Pancreas (tissue), 10 donors: ENCODE measurements around the gene TAB2. TPM values are rescaled to one million over a fixed set of nuclear protein-coding genes. Genes with fewer than 3 reads are reported as not detected.
"Not testable (repeated sequence)": the region's sequence is repeated elsewhere in the genome, so short reads cannot be mapped to it uniquely, and the experiment has no call there.

ENCODE experiments used
- ATAC-seq, 4 donors: fragments of 200-7000 bp; cut with Tn5 transposase; one replicate each; pipeline versions ENCODE4 v1.8.0 to v1.9.1; 2020; ENCODE audit warnings: mild to moderate bottlenecking in 4 of 4, moderate library complexity in 4 of 4
- DNase-seq, 6 donors: peaks; one replicate each; pipeline ENCODE4 v3.0.0-alpha.2; 2020
- FAIRE-seq: peaks from 2 replicates; lab custom pipeline; 2012; peaks lifted over from hg19 to GRCh38; lab: Jason Lieb, UNC
- H3K27ac ChIP-seq, 4 donors: fragments of 200-600 bp; sonication (generic); 1 replicate in 3 of 4; 2 replicates in 1 of 4; pipeline versions ENCODE4 v1.5.0 to v1.8.0; 2020
- H3K27me3 ChIP-seq, 4 donors: fragments of 200-600 bp; one replicate each; pipeline ENCODE4 v1.8.0; 2021
- H3K36me3 ChIP-seq, 3 donors: fragments of 200-600 bp; sonication (generic) in 1 of 3; one replicate each; pipeline versions ENCODE4 v1.5.0 to v1.8.0; 2020 to 2021
- H3K4me1 ChIP-seq, 3 donors: fragments of 200-600 bp; one replicate each; pipeline ENCODE4 v1.8.0; 2021
- H3K4me3 ChIP-seq, 4 donors: fragments of 200-600 bp; sonication (generic) in 2 of 4; one replicate each; pipeline versions ENCODE4 v1.5.0 to v1.8.0; 2020 to 2021
- H3K9me3 ChIP-seq, 4 donors: fragments of 200-600 bp; one replicate each; pipeline ENCODE4 v1.8.0; 2021
- CTCF ChIP-seq, 4 donors: fragments of 200-600 bp; sonication (generic) in 3 of 4; IDR thresholded peaks; one replicate each; pipeline versions ENCODE4 v1.5.0 to v1.8.0; 2021; ENCODE audit warnings: antibody characterized with exemption in 4 of 4
- WGBS, 2 donors: extraction: QIAGEN DNeasy Blood & Tissue Kit; methylation state at CpG; one replicate each; pipeline ENCODE4 v1.1.7; 2013; 5-methylcytosine and 5-hydroxymethylcytosine counted together
- intact Hi-C, 3 donors: fragments of 100-400 bp; cut with DNase I; formaldehyde crosslinking; loops; one replicate each; pipeline versions ENCODE4 v1.11.1 to v1.14.2; 2022
- polyA plus RNA-seq, 2 donors: library from polyadenylated mRNA; stranded (reverse); fragments of 200-250 nt; gene quantifications; one replicate each; pipeline ENCODE4 v1.2.3, GENCODE V29; 2013
- total RNA-seq, 6 donors: library from RNA; stranded (reverse); fragmentation: NEBNext Ultra II Directional in 4 of 6; extraction: Animal tissue kit (Norgen Biotek cat#: 25700) in 4 of 6; gene quantifications; one replicate each; pipeline versions ENCODE4 v1.2.1 to v1.2.4, GENCODE V29; 2021 to 2023
- donor health status: healthy with polysubstance abuse.
- donor health status: DM: no; HTN: no; CAD: no; lungs with moderate emphysema.
- donor health status: DM: no; HTN: no; CAD: no.
- donor health status: control.
- donor health status: control.
- donor health status: Bipolar disorder and iron deficiency.
- donor health status: DM: yes; HTN: yes; CAD: no.
- donor health status: DM: no; HTN: no; CAD: no.
- donor health status: DM: no; HTN: no; CAD: no.
- donor health status: DM: yes; HTN: yes; CAD: no.

Gene TAB2
- total and polyA plus RNA-seq, 8 donors: 6.6 to 35.1 (median 20.7) TPM

- intact Hi-C loops: no loop called here
- no peak for TF ChIP-seq CTCF (IDR thresholded peaks at IDR 0.05)
- DNase-seq: no peak
- 56 to 59% methylated on average over 2 of the region's 2 CpGs for WGBS, 2 donors
- ATAC-seq: no peak
- Histone ChIP-seq H3K36me3 (no peaks in the 10 kb centered on the region), H3K27me3 (no peaks in the 10 kb centered on the region), H3K4me1 (peaks cover 0 to 30% (median under 1%) of the 10 kb centered on the region in 3 donors), H3K27ac (no peak overlapping the region), H3K4me3 (no peak overlapping the region), H3K9me3 (no peaks in the 10 kb centered on the region)
- no peak for FAIRE-seq
Measured at GRCh38 chr6:149347067-149347466, 29.6 kb downstream of the TAB2 start.

GRCh38 chr6:149349279-149349678 lies 31.8 kb downstream of the TAB2 start:
- H3K27ac ChIP-seq, H3K9me3 ChIP-seq, intact Hi-C loops, H3K36me3 ChIP-seq, H3K27me3 ChIP-seq, ATAC-seq, H3K4me3 ChIP-seq, DNase-seq, FAIRE-seq: not testable (repeated sequence)
- WGBS, 2 donors: 81 to 89% methylated on average over 6 of the region's 6 CpGs
- peaks cover 0 to 15% (median 7%) of the 10 kb centered on the region in 3 donors for H3K4me1 ChIP-seq

GRCh38 chr6:149354009-149354408 lies 36.5 kb downstream of the TAB2 start:
- ATAC-seq (no peak), DNase-seq (no peak), FAIRE-seq (no peak)
- Histone ChIP-seq H3K27me3 (no peaks in the 10 kb centered on the region), H3K4me3 (no peak overlapping the region), H3K9me3 (no peaks in the 10 kb centered on the region), H3K4me1 (peaks cover 0 to 8% (median 5%) of the 10 kb centered on the region in 3 donors), H3K36me3 (no peaks in the 10 kb centered on the region), H3K27ac (no peak overlapping the region)
- WGBS, 2 donors: 30 to 38% methylated on average over 2 of the region's 2 CpGs
- no peak for TF ChIP-seq CTCF (IDR thresholded peaks at IDR 0.05)
- intact Hi-C loops: no loop called here

- no peak overlapping the region for H3K27ac ChIP-seq
- intact Hi-C loops: no loop called here
- H3K27me3 ChIP-seq: no peaks in the 10 kb centered on the region
- FAIRE-seq (no peak), DNase-seq (no peak), ATAC-seq (no peak)
- no peaks in the 10 kb centered on the region for H3K9me3 ChIP-seq
- TF ChIP-seq CTCF (IDR thresholded peaks at IDR 0.05): no peak
- WGBS, 2 donors: 87 to 91% methylated on average over 6 of the region's 6 CpGs
- H3K4me1 ChIP-seq: peaks cover 0 to 9% (median 8%) of the 10 kb centered on the region in 3 donors
- H3K4me3 ChIP-seq: no peak overlapping the region
- no peaks in the 10 kb centered on the region for H3K36me3 ChIP-seq
Measured at GRCh38 chr6:149356081-149356750, 38.7 kb downstream of the TAB2 start.

GRCh38 chr6:149357726-149358538 lies 40.4 kb downstream of the TAB2 start:
- H3K36me3 ChIP-seq: no peaks in the 10 kb centered on the region
- H3K4me1 ChIP-seq: peaks cover 0 to 9% (median 8%) of the 10 kb centered on the region in 3 donors
- 95 to 96% methylated on average over 17 of the region's 17 CpGs for WGBS, 2 donors
- no peak overlapping the region for H3K4me3 ChIP-seq
- DNase-seq (no peak), ATAC-seq (no peak), FAIRE-seq (no peak)
- no peaks in the 10 kb centered on the region for H3K9me3 ChIP-seq
- intact Hi-C loops: no loop called here
- H3K27me3 ChIP-seq: no peaks in the 10 kb centered on the region
- no peak overlapping the region for H3K27ac ChIP-seq
- TF ChIP-seq CTCF (IDR thresholded peaks at IDR 0.05): no peak
